HG02981 (cell line): ENCODE results near the gene CNGA4.
A peak's percentile ranks its signal among the peaks of the same experiment; 100 is the strongest.
"Not testable (repeated sequence)": the region's sequence is repeated elsewhere in the genome, so short reads cannot be mapped to it uniquely, and the experiment has no call there.

ENCODE experiments used
- ATAC-seq: cut with Tn5 transposase; IDR thresholded peaks from one replicate; pipeline ENCODE4 v1.9.1; 2021; ENCODE audit warnings: mild to moderate bottlenecking, moderate library complexity; ENCODE audit not compliant: unreplicated experiment

CNGA4 gene

GRCh38 chr11:6225024-6225423, 13.9 kb upstream of the CNGA4 start:
- ATAC-seq = no peak

GRCh38 chr11:6225896-6226295, 13.0 kb upstream of the CNGA4 start:
- ATAC-seq = no peak

- ATAC-seq = no peak
These were observed 10.4 kb upstream of the CNGA4 start for GRCh38 chr11:6228520-6228919.

GRCh38 chr11:6229911-6230310, 9.0 kb upstream of the CNGA4 start:
- no peak for ATAC-seq

- no peak for ATAC-seq
These were observed 6.0 kb upstream of the CNGA4 start for GRCh38 chr11:6232899-6233298.

GRCh38 chr11:6233984-6234386, 4.9 kb upstream of the CNGA4 start:
- no peak for ATAC-seq

GRCh38 chr11:6234387-6235107, 4.3 kb upstream of the CNGA4 start, which contains the start of gene FHIP1B:
FHIP1B (minus strand) TSS chr11:6234636; CDS start chr11:6224516, 10,120 bp downstream.
- peak; percentile 94 for ATAC-seq

- ATAC-seq = no peak
These were observed 1.6 kb upstream of the CNGA4 start for GRCh38 chr11:6237266-6237665.

- ATAC-seq = no peak
These were observed 1.1 kb upstream of the CNGA4 start for GRCh38 chr11:6237761-6238302.

- ATAC-seq = no peak
These were observed 1.2 kb downstream of the CNGA4 start for GRCh38 chr11:6240139-6240538.

- ATAC-seq = no peak
These were observed 1.9 kb downstream of the CNGA4 start for GRCh38 chr11:6240781-6241180.

- no peak for ATAC-seq
These were observed 2.4 kb downstream of the CNGA4 start for GRCh38 chr11:6241316-6241715.

GRCh38 chr11:6245536-6245935, 6.6 kb downstream of the CNGA4 start:
- no peak for ATAC-seq

- ATAC-seq = no peak
These were observed 9.4 kb downstream of the CNGA4 start for GRCh38 chr11:6248248-6248647.

- ATAC-seq = not testable (repeated sequence)
These were observed 10.0 kb downstream of the CNGA4 start for GRCh38 chr11:6248897-6249296.

- no peak for ATAC-seq
These were observed 11.1 kb downstream of the CNGA4 start for GRCh38 chr11:6249770-6250555.

- peak; percentile 58 for ATAC-seq
These were observed 12.3 kb downstream of the CNGA4 start for GRCh38 chr11:6251120-6251733.

GRCh38 chr11:6251990-6252473, 13.1 kb downstream of the CNGA4 start:
- ATAC-seq = no peak

- peak; percentile 78 for ATAC-seq
These were observed 14.3 kb downstream of the CNGA4 start for GRCh38 chr11:6253197-6253596.

- ATAC-seq = no peak
These were observed 19.3 kb downstream of the CNGA4 start for GRCh38 chr11:6258141-6258540.

- no peak for ATAC-seq
These were observed 19.7 kb downstream of the CNGA4 start for GRCh38 chr11:6258571-6259081.
